HG03175 (cell line): ENCODE results near the gene TMEM63A.
"Not testable (repeated sequence)": the region's sequence is repeated elsewhere in the genome, so short reads cannot be mapped to it uniquely, and the experiment has no call there.

Experiments used
- ATAC-seq: cut with Tn5 transposase; IDR thresholded peaks from one replicate; pipeline ENCODE4 v1.9.1; 2021; ENCODE audit warnings: mild to moderate bottlenecking, moderate library complexity; ENCODE audit not compliant: unreplicated experiment

Gene TMEM63A

GRCh38 chr1:225909477-225909876 is 27.3 kb upstream of the TMEM63A start:
- ATAC-seq, result no peak

GRCh38 chr1:225908773-225909172 is 26.6 kb upstream of the TMEM63A start:
- ATAC-seq, result no peak

GRCh38 chr1:225908013-225908640 is 25.9 kb upstream of the TMEM63A start:
- no peak for ATAC-seq

GRCh38 chr1:225907341-225907740 is 25.2 kb upstream of the TMEM63A start:
- no peak for ATAC-seq

GRCh38 chr1:225906467-225906866 is 24.3 kb upstream of the TMEM63A start:
- ATAC-seq, result no peak

GRCh38 chr1:225903623-225904022 is 21.4 kb upstream of the TMEM63A start:
- ATAC-seq, result no peak

- ATAC-seq, result no peak
Measured at GRCh38 chr1:225899044-225899925, 17.1 kb upstream of the TMEM63A start.

- no peak for ATAC-seq
Measured at GRCh38 chr1:225897595-225898514, 15.7 kb upstream of the TMEM63A start.

- ATAC-seq, result peak; percentile 100
Measured at GRCh38 chr1:225896937-225897549, 14.9 kb upstream of the TMEM63A start.

GRCh38 chr1:225896494-225896893 is 14.3 kb upstream of the TMEM63A start:
- ATAC-seq, result no peak

- ATAC-seq, result no peak
Measured at GRCh38 chr1:225892307-225892706, 10.1 kb upstream of the TMEM63A start.

- ATAC-seq, result no peak
Measured at GRCh38 chr1:225891229-225891972, 9.2 kb upstream of the TMEM63A start.

- ATAC-seq, result no peak
Measured at GRCh38 chr1:225890346-225891228, 8.4 kb upstream of the TMEM63A start.

GRCh38 chr1:225889743-225890142 is 7.6 kb upstream of the TMEM63A start:
- no peak for ATAC-seq

GRCh38 chr1:225888898-225889601 is 6.9 kb upstream of the TMEM63A start, which contains the start of gene LEFTY1:
Gene LEFTY1, minus strand, starts transcription at chr1:225889146. Its CDS starts 80 bp downstream, at chr1:225889066.
- no peak for ATAC-seq

- no peak for ATAC-seq
Measured at GRCh38 chr1:225888289-225888897, 6.2 kb upstream of the TMEM63A start.

GRCh38 chr1:225887554-225888288 is 5.5 kb upstream of the TMEM63A start:
- ATAC-seq, result not testable (repeated sequence)
